Measurements from ENCODE around the gene NUF2. TPM values are rescaled to one million over a fixed set of nuclear protein-coding genes. Genes with fewer than 3 reads are reported as not detected.
"Not testable (repeated sequence)": the region's sequence is repeated elsewhere in the genome, so short reads cannot be mapped to it uniquely, and the experiment has no call there.

Gene NUF2
- total RNA-seq, 1 donor from 2014 or later: 19.6 TPM

DNA sequence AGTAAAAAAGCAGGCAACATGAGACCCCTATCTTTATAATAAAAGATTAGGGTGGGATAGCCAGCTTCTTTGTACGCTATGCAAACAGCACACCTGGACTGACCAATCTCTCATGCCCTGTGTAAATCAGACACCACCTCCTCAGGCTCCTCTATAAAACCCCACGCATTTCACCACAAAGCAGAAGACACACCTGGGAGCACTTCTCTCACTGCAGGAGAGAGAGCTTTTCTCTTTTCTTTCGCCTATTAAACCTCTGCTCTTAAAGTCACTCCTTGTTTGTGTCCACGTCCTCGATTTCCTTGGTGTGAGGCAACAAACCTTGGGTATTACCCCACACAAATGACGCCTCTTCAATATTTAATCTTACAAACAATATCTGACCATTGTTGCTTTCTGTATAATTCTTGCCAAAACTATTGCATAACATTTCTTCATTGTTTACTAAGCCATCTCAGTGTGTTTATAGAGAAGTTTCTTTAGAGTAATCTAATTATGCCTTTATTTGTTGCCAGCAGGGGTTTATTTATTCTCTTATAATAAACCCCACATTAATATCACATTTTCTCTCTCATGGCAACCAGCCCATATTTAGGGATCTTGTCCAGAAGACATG lies 31.6 kb upstream of the NUF2 start:
- no peaks in the 10 kb centered on the region for H3K4me1 Mint-ChIP-seq (ENCODE audit: low read depth)
- TF ChIP-seq CTCF (IDR thresholded peaks at IDR 0.05; ENCODE audit: unreplicated experiment): no peak
- peaks cover 7% of the 10 kb centered on the region for H3K9me3 Mint-ChIP-seq (ENCODE audit: low read depth)
- H3K27me3 Mint-ChIP-seq: no peaks in the 10 kb centered on the region
- no peak overlapping the region for H3K4me3 Mint-ChIP-seq (ENCODE audit: low read depth)
- H3K27ac Mint-ChIP-seq: no peak overlapping the region
- DNase-seq (ENCODE audit: low spot score, unreplicated experiment): no peak
- H3K36me3 Mint-ChIP-seq (ENCODE audit: insufficient read depth): peaks cover 9% of the 10 kb centered on the region

- Mint-ChIP-seq H3K4me3 (ENCODE audit: low read depth) (no peak overlapping the region), H3K27me3 (no peaks in the 10 kb centered on the region), H3K36me3 (ENCODE audit: insufficient read depth) (peaks cover 9% of the 10 kb centered on the region), H3K27ac (no peak overlapping the region), H3K4me1 (ENCODE audit: low read depth) (no peaks in the 10 kb centered on the region), H3K9me3 (ENCODE audit: low read depth) (peaks cover 7% of the 10 kb centered on the region)
- DNase-seq (ENCODE audit: low spot score, unreplicated experiment): no peak
- no peak for TF ChIP-seq CTCF (IDR thresholded peaks at IDR 0.05; ENCODE audit: unreplicated experiment)
These were observed 30.3 kb upstream of the NUF2 start for GRCh38 chr1:163291461-163291860.

DNA sequence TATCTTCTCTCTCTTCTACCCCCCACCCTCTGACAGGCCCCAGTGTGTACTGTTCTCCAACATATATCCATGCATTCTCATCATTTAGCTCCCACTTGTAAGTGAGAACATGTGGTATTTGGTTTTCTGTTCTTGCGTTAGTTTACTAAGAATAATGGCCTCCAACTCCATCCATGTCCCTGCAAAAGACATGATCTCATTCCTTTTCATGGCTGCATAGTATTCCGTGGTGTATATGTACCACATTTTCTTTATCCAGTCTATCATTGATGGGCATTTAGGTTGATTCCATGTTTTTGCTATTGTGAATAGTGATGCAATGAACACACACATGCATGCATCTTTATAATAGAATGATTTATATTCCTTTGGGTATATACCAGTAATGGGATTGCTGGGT lies 29.6 kb upstream of the NUF2 start:
- not testable (repeated sequence) for H3K27me3 Mint-ChIP-seq; H3K4me1 Mint-ChIP-seq (ENCODE audit: low read depth); H3K27ac Mint-ChIP-seq; H3K4me3 Mint-ChIP-seq (ENCODE audit: low read depth); H3K9me3 Mint-ChIP-seq (ENCODE audit: low read depth); H3K36me3 Mint-ChIP-seq (ENCODE audit: insufficient read depth); DNase-seq (ENCODE audit: low spot score, unreplicated experiment)

DNA sequence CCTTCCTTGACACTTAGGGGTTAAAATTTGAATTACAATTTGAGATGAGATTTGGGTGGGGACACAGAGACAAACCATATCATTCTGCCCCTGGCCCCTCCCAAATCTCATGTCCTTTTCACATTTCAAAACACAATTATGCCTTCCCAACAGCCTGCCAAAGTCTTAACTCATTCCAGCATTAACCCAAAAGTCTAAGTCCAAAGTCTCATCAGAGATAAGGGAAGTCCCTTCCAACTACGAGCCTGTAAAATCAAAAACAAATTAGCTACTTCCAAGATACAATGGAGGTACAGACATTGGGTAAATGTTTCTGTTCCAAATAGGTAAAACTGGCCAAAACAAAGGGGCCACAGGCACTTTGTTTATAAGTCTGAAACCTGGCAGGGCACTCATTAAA lies 28.3 kb upstream of the NUF2 start:
- not testable (repeated sequence) for H3K27me3 Mint-ChIP-seq; H3K9me3 Mint-ChIP-seq (ENCODE audit: low read depth); H3K36me3 Mint-ChIP-seq (ENCODE audit: insufficient read depth); H3K27ac Mint-ChIP-seq; H3K4me1 Mint-ChIP-seq (ENCODE audit: low read depth); DNase-seq (ENCODE audit: low spot score, unreplicated experiment); H3K4me3 Mint-ChIP-seq (ENCODE audit: low read depth)

GRCh38 chr1:163295949-163296348 lies 25.8 kb upstream of the NUF2 start:
- Mint-ChIP-seq H3K4me3 (ENCODE audit: low read depth) (no peak overlapping the region), H3K9me3 (ENCODE audit: low read depth) (peaks cover 7% of the 10 kb centered on the region), H3K4me1 (ENCODE audit: low read depth) (peaks cover 5% of the 10 kb centered on the region), H3K27me3 (no peaks in the 10 kb centered on the region), H3K36me3 (ENCODE audit: insufficient read depth) (peaks cover 9% of the 10 kb centered on the region), H3K27ac (no peak overlapping the region)
- DNase-seq (ENCODE audit: low spot score, unreplicated experiment): no peak
- no peak for TF ChIP-seq CTCF (IDR thresholded peaks at IDR 0.05; ENCODE audit: unreplicated experiment)

- H3K27me3 Mint-ChIP-seq: no peaks in the 10 kb centered on the region
- no peak overlapping the region for H3K4me3 Mint-ChIP-seq (ENCODE audit: low read depth)
- no peak for TF ChIP-seq CTCF (IDR thresholded peaks at IDR 0.05; ENCODE audit: unreplicated experiment)
- peaks cover 7% of the 10 kb centered on the region for H3K9me3 Mint-ChIP-seq (ENCODE audit: low read depth)
- H3K36me3 Mint-ChIP-seq (ENCODE audit: insufficient read depth): peaks cover 9% of the 10 kb centered on the region
- no peak for DNase-seq (ENCODE audit: low spot score, unreplicated experiment)
- no peak overlapping the region for H3K27ac Mint-ChIP-seq
- H3K4me1 Mint-ChIP-seq (ENCODE audit: low read depth): peaks cover 5% of the 10 kb centered on the region
These were observed 25.1 kb upstream of the NUF2 start for GRCh38 chr1:163296504-163297263.
